Measurements from ENCODE around the gene ACVRL1. TPM values are rescaled to one million over a fixed set of nuclear protein-coding genes. Genes with fewer than 3 reads are reported as not detected.

The ACVRL1 gene
- total RNA-seq, 1 donor from 2014 or later: not detected

DNA sequence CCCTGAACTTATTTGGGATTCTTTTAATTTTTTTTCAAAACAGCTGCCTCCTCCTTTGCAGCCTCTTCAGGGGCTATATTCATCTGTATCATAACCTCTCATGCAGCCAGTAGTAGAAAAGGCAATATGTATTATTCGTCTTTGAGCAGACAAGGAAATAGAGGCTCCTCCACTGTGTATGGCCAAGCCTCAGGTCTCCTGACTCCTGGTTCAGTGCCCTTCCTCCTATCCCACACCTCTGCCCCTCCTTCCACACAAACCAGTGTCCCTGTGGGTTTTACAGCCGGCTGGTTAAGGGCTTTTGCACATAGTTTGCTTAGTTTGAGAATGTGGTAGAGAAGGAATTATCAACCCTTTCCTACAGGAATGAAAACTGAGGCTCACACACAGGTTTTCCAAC, 8.8 kb upstream of the ACVRL1 start:
- Mint-ChIP-seq H3K4me3 (ENCODE audit: unreplicated experiment) (no peak overlapping the region), H3K27me3 (ENCODE audit: unreplicated experiment) (no peaks in the 10 kb centered on the region), H3K27ac (ENCODE audit: unreplicated experiment) (no peak overlapping the region), H3K4me1 (ENCODE audit: unreplicated experiment) (peaks cover 11% of the 10 kb centered on the region), H3K36me3 (ENCODE audit: unreplicated experiment) (no peaks in the 10 kb centered on the region), H3K9me3 (ENCODE audit: unreplicated experiment) (no peaks in the 10 kb centered on the region)
- TF ChIP-seq, protein P1, sequence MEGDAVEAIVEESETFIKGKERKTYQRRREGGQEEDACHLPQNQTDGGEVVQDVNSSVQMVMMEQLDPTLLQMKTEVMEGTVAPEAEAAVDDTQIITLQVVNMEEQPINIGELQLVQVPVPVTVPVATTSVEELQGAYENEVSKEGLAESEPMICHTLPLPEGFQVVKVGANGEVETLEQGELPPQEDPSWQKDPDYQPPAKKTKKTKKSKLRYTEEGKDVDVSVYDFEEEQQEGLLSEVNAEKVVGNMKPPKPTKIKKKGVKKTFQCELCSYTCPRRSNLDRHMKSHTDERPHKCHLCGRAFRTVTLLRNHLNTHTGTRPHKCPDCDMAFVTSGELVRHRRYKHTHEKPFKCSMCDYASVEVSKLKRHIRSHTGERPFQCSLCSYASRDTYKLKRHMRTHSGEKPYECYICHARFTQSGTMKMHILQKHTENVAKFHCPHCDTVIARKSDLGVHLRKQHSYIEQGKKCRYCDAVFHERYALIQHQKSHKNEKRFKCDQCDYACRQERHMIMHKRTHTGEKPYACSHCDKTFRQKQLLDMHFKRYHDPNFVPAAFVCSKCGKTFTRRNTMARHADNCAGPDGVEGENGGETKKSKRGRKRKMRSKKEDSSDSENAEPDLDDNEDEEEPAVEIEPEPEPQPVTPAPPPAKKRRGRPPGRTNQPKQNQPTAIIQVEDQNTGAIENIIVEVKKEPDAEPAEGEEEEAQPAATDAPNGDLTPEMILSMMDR (IDR thresholded peaks at IDR 0.05): no peak
- no peak for DNase-seq (ENCODE audit: extremely low spot score, unreplicated experiment)

DNA sequence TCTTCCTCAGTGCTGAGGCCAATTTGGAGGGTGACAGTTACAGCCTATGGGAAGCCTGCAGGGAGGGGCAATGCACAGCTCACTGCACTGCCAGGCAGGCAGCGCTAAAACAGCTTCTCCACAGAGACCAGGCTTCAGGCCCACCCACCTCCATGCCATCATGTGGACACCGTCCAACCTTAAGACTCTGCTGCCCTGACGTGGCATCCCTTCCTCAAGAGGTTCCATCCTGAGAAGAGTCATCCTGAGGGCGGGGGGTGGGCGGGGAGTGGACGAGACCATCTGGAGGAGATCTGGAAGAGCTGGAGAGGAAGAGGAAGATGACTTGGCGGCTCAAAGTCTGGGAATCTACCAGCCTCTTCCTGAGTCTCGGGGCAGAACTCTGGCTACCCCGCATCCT, 8.4 kb upstream of the ACVRL1 start:
- Mint-ChIP-seq H3K27ac (ENCODE audit: unreplicated experiment) (no peak overlapping the region), H3K4me3 (ENCODE audit: unreplicated experiment) (no peak overlapping the region), H3K36me3 (ENCODE audit: unreplicated experiment) (no peaks in the 10 kb centered on the region), H3K9me3 (ENCODE audit: unreplicated experiment) (no peaks in the 10 kb centered on the region), H3K4me1 (ENCODE audit: unreplicated experiment) (peaks cover 11% of the 10 kb centered on the region), H3K27me3 (ENCODE audit: unreplicated experiment) (no peaks in the 10 kb centered on the region)
- TF ChIP-seq, protein P1 (IDR thresholded peaks at IDR 0.05): no peak
- DNase-seq (ENCODE audit: extremely low spot score, unreplicated experiment): no peak

DNA sequence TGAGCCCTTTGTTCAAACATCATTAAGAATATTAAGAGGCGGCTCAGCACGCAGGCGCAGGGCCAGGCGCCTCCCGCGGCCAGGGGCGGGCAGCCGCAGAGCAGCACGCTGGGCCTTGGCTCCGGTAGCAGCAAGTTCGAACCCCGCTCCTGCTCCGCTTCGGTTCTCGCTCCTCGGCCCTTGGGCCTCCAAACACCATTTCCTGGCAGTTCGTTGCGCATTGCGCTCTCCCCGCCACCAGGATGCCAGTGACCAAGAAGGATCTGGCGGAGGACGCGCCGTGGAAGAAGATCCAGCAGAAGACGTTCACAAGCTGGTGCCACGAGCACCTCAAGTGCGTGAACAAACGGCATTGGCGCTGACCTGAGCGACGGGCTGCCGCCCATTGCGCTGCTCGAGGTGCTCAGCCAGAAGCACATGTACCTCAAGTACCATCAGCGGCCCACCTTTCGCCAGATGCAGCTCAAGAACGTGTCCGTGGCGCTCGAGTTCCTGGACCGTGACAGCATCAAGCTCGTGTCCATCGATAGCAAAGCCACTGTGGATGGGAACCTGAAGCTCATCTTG, 6.9 kb upstream of the ACVRL1 start:
- Mint-ChIP-seq H3K4me3 (ENCODE audit: unreplicated experiment) (no peak overlapping the region), H3K36me3 (ENCODE audit: unreplicated experiment) (no peaks in the 10 kb centered on the region), H3K9me3 (ENCODE audit: unreplicated experiment) (no peaks in the 10 kb centered on the region), H3K27me3 (ENCODE audit: unreplicated experiment) (no peaks in the 10 kb centered on the region), H3K27ac (ENCODE audit: unreplicated experiment) (no peak overlapping the region), H3K4me1 (ENCODE audit: unreplicated experiment) (peaks cover 9% of the 10 kb centered on the region)
- TF ChIP-seq, protein P1 (IDR thresholded peaks at IDR 0.05): no peak
- no peak for DNase-seq (ENCODE audit: extremely low spot score, unreplicated experiment)

DNA sequence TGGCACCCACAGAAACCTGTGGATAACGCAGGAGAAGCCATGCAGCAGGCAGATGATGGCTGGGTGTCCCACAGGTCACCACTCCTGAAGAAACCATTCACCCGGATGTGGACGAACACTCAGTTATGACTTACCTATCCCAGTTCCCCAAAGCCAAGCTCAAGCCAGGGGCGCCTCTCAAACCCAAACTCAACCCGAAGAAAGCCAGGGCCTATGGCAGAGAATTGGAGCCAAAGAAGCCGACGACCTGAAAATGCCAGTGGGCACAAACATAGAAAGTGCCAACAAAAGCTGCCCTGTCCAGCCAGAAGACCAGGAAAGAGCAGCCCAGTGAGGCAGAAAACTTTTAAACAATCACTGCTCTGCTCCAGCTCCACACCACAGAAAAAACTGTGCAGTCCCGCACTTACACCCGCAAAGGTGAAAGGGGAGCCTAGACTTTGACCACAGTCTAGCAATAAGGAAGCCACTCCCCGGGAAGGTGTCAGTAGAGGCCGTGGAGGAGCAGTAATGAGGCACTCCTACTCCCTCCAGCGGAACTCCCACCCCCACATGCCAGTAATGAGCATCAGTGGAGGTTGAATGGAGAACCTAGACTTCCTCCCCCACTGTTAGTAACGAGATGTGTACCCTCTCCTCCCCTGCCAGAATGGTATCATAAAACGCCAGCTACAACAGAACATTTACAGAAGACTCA, 6.0 kb upstream of the ACVRL1 start:
- DNase-seq (ENCODE audit: extremely low spot score, unreplicated experiment): no peak
- peaks cover 9% of the 10 kb centered on the region for H3K4me1 Mint-ChIP-seq (ENCODE audit: unreplicated experiment)
- no peak overlapping the region for H3K4me3 Mint-ChIP-seq (ENCODE audit: unreplicated experiment)
- TF ChIP-seq, protein P1 (IDR thresholded peaks at IDR 0.05): no peak
- no peaks in the 10 kb centered on the region for H3K9me3 Mint-ChIP-seq (ENCODE audit: unreplicated experiment)
- H3K36me3 Mint-ChIP-seq (ENCODE audit: unreplicated experiment): no peaks in the 10 kb centered on the region
- H3K27me3 Mint-ChIP-seq (ENCODE audit: unreplicated experiment): no peaks in the 10 kb centered on the region
- no peak overlapping the region for H3K27ac Mint-ChIP-seq (ENCODE audit: unreplicated experiment)

DNA sequence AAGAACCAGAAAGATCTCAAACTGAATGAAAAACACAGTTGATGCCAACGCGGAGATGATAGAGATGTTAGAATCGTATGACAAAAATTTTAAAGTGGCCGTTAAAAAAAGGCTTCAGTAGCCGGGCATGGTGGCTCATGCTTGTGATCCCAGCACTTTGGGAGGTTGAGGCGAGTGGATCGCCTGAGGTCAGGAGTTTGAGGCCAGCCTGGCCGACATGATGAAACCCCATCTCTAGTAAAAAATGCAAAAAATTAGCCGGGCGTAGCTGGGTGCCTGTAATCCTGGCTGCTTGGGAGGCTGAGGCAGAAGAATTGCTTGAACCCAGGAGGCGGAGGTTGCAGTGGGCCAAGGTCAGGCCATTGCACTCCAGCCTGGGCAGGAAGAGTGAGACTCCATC, 5.4 kb upstream of the ACVRL1 start:
- Mint-ChIP-seq H3K27ac (ENCODE audit: unreplicated experiment) (no peak overlapping the region), H3K27me3 (ENCODE audit: unreplicated experiment) (no peaks in the 10 kb centered on the region), H3K36me3 (ENCODE audit: unreplicated experiment) (no peaks in the 10 kb centered on the region), H3K4me1 (ENCODE audit: unreplicated experiment) (peaks cover 8% of the 10 kb centered on the region), H3K4me3 (ENCODE audit: unreplicated experiment) (no peak overlapping the region), H3K9me3 (ENCODE audit: unreplicated experiment) (no peaks in the 10 kb centered on the region)
- TF ChIP-seq, protein P1 (IDR thresholded peaks at IDR 0.05): no peak
- DNase-seq (ENCODE audit: extremely low spot score, unreplicated experiment): no peak

Measured in osteocyte (in vitro differentiated cells).